Fibroblast of villous mesenchyme (primary cell): ENCODE data around the gene SLC24A3. TPM values are rescaled to one million over a fixed set of nuclear protein-coding genes. Genes with fewer than 3 reads are reported as not detected.

ENCODE experiments used
- DNase-seq: peaks from one replicate; pipeline ENCODE4 v3.0.0-alpha.2; 2010; ENCODE audit warnings: low read depth
- H3K4me3 ChIP-seq: 2 replicates; pipeline ENCODE4 v1.5.1; 2011; ENCODE audit warnings: low read depth, mild to moderate bottlenecking, low read length
- total RNA-seq: library from RNA; depleted of rRNA; stranded (reverse); fragments of >200 nt; gene quantifications from 2 replicates; pipeline ENCODE4 v1.2.3, GENCODE V29; 2012
- TF ChIP-seq, protein P1 (sequence below): IDR thresholded peaks from 2 replicates; pipeline ENCODE4 v1.5.1; 2012; ENCODE audit warnings: low read depth, mild to moderate bottlenecking, low read length; ENCODE audit not compliant: insufficient read depth

Gene SLC24A3
- total RNA-seq, 1 donor: 0.86 TPM

DNA sequence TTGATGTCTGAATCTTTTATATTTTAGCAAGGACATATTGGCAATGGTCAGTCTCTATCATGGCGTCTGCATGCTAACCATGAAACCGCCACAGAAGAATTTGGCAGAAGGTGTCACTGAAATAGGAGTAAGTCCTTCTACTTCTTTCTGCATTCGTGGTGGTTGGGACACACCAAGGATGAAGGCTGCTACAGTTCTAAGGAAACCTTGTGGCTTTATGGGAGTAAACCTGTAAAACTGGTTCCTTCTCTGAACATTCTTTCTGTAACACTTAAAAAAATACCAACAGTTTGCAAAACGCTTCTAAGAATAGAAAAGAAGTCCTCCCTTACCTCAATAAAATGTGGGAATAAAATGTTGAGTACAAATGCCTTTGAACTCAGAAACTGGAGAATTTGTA is 195.3 kb downstream of the SLC24A3 start:
- H3K4me3 ChIP-seq: no peak overlapping the region
- TF ChIP-seq, protein P1, sequence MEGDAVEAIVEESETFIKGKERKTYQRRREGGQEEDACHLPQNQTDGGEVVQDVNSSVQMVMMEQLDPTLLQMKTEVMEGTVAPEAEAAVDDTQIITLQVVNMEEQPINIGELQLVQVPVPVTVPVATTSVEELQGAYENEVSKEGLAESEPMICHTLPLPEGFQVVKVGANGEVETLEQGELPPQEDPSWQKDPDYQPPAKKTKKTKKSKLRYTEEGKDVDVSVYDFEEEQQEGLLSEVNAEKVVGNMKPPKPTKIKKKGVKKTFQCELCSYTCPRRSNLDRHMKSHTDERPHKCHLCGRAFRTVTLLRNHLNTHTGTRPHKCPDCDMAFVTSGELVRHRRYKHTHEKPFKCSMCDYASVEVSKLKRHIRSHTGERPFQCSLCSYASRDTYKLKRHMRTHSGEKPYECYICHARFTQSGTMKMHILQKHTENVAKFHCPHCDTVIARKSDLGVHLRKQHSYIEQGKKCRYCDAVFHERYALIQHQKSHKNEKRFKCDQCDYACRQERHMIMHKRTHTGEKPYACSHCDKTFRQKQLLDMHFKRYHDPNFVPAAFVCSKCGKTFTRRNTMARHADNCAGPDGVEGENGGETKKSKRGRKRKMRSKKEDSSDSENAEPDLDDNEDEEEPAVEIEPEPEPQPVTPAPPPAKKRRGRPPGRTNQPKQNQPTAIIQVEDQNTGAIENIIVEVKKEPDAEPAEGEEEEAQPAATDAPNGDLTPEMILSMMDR: no peak
- DNase-seq: no peak

DNA sequence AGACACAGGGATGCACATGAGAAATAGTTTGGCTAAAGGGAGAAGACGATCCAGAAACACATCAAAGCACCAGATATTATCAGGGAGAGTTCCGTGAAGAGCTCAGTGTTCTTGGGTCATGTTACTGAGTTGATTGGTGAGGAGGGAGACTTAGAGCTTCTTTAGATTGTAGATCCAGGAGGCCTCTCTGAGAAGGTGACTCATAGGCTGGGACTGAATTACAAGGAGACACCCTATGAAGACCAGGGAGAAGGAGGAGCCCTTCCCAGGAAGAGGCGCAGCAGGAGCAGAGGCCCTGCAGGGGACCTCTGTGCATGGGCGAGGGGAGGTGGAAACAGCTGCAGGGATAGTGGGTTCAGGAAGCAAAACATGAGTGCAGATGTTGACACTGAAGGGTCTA is 196.5 kb downstream of the SLC24A3 start:
- H3K4me3 ChIP-seq: no peak overlapping the region
- DNase-seq: no peak
- TF ChIP-seq, protein P1: no peak

DNA sequence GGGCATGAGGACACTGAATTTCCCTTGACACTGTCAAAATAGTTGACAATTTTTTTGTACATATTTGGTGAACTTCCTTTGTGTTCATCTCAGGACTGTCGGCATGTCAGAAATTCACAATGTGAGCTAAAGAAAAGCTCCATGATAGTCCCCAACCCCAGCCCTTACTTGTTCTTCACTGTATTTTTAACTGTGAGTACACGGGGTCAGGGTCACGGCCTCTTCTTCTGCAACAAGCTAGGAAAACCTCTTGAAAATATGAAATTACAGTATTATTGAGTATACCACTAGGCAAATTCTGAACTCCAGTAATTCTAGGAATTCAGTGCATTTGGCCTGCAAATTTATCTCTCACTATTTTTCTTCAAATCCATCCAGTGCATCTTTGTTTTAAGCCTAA is 199.4 kb downstream of the SLC24A3 start:
- TF ChIP-seq, protein P1: no peak
- H3K4me3 ChIP-seq: no peak overlapping the region
- no peak for DNase-seq

DNA sequence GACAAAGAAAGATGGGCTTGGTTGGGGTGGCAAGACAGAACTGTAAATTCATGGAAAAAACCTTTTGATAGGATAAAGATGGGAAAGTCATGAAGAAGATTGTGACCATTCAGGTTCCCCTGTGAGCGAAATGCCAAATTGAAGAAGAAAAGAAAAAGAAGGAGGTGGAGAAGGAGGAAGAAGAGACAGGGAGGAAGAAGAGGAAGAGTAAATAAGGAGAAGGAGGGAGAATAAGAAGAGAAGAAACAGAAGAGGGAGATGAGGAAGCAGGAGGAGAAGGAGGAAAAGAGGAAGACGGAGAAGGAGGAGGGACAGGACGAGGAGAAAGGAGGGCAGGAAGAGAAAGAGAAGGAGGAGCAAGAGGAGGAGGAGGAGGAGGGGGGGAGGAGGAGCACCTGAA is 199.8 kb downstream of the SLC24A3 start:
- no peak for DNase-seq
- no peak overlapping the region for H3K4me3 ChIP-seq
- TF ChIP-seq, protein P1: no peak

DNA sequence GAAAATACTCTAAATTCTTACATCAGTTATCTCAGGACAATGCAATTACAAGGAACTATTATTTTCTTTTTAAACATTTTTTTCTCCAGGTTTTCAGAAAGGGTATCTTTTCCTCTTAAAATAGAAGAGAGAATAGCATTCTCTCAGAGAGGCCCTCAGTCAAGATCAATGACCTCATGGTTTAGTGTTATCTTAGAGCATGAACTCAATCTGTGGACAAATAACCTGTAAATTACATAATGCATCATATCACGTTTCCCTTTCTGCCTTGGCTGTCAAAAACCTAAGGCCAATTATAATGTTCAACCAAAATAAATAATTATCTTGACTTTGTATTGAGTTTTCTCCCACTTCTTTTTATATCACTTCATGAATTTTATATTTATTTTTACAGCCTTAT is 202.2 kb downstream of the SLC24A3 start:
- H3K4me3 ChIP-seq: no peak overlapping the region
- DNase-seq: no peak
- TF ChIP-seq, protein P1: no peak

DNA sequence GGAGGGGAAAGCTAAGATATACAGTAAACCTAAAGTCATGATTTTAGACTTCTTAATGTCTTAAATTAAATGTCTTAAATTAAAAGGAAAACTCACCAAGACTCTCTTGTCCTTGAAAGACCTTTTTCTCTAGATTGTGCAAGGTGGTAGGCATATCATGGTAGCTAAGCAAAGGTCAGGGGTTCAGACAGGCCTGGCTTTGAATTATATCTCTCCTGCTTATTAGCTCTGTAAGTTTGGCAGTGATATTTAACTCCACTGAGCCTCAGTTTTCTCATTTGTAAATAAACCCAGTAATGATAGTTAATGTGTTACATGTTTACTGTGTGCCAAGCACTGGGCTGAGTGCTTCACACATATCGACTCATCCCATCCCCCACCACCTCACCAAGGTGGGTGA is 203.3 kb downstream of the SLC24A3 start:
- no peak overlapping the region for H3K4me3 ChIP-seq
- TF ChIP-seq, protein P1: no peak
- no peak for DNase-seq

DNA sequence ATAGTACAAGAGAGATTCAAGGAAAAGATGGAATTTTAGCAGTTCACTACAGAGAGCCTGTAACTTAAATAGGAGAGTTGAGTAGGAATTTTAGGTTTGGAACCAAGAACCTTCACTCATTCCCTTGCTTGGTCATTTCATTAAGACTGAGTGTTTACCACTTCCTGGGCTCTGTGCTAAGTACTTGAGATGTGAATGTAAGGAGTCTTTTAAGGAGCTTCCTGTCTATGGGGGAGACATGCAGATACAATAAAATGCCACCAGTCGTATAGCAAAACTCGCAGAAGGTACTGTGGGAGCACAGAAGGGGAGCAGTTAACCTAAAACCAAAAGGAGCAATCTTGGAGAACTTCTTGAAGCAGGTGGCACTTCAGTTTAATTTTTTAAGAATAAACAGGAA is 204.2 kb downstream of the SLC24A3 start:
- TF ChIP-seq, protein P1: no peak
- no peak for DNase-seq
- H3K4me3 ChIP-seq: no peak overlapping the region
